Hematopoietic multipotent progenitor cell treated with erythropoietin and hydrocortisone succinate and interleukin-3 and kit ligand, for 17 days (in vitro differentiated cells): ENCODE results near the gene LPO.
A peak's percentile ranks its signal among the peaks of the same experiment; 100 is the strongest.

Experiments used
- DNase-seq: peaks from one replicate; pipeline ENCODE4 v3.0.0-alpha.2; 2015; ENCODE audit warnings: low spot score

The LPO gene

GRCh38 chr17:58229384-58229783, 9.0 kb upstream of the LPO start:
- no peak for DNase-seq

- no peak for DNase-seq
These were observed 8.5 kb upstream of the LPO start for GRCh38 chr17:58229881-58230280.

GRCh38 chr17:58231641-58232040, 6.7 kb upstream of the LPO start:
- no peak for DNase-seq

GRCh38 chr17:58232707-58233156, 5.7 kb upstream of the LPO start:
- DNase-seq = no peak

GRCh38 chr17:58233543-58233942, 4.8 kb upstream of the LPO start:
- no peak for DNase-seq

- no peak for DNase-seq
These were observed 3.9 kb upstream of the LPO start for GRCh38 chr17:58234512-58234911.

- no peak for DNase-seq
These were observed 2.6 kb upstream of the LPO start for GRCh38 chr17:58235821-58236220.

GRCh38 chr17:58236394-58236793, 2.0 kb upstream of the LPO start:
- peak; percentile 31 for DNase-seq

- DNase-seq = no peak
These were observed 1.6 kb downstream of the LPO start for GRCh38 chr17:58239987-58240386.

GRCh38 chr17:58242171-58242784, 3.9 kb downstream of the LPO start:
- no peak for DNase-seq

GRCh38 chr17:58244963-58245362, 6.6 kb downstream of the LPO start:
- no peak for DNase-seq

GRCh38 chr17:58245428-58246103, 7.2 kb downstream of the LPO start:
- no peak for DNase-seq

GRCh38 chr17:58246104-58246740, 7.8 kb downstream of the LPO start:
- DNase-seq = no peak

- DNase-seq = no peak
These were observed 8.4 kb downstream of the LPO start for GRCh38 chr17:58246781-58247180.

GRCh38 chr17:58247511-58248363, 9.4 kb downstream of the LPO start:
- no peak for DNase-seq

- no peak for DNase-seq
These were observed 10.5 kb downstream of the LPO start for GRCh38 chr17:58248955-58249269.

GRCh38 chr17:58249270-58250133, 11.1 kb downstream of the LPO start:
- peak; percentile 59 for DNase-seq

GRCh38 chr17:58250344-58251011, 12.1 kb downstream of the LPO start:
- DNase-seq = no peak

GRCh38 chr17:58252141-58252540, 13.8 kb downstream of the LPO start:
- no peak for DNase-seq

- no peak for DNase-seq
These were observed 14.7 kb downstream of the LPO start for GRCh38 chr17:58253082-58253481.

- DNase-seq = no peak
These were observed 16.4 kb downstream of the LPO start for GRCh38 chr17:58254803-58255202.
